Osteoblast (primary cell): ENCODE results near the gene ABCC11. TPM values are rescaled to one million over a fixed set of nuclear protein-coding genes. Genes with fewer than 3 reads are reported as not detected.
A peak's percentile ranks its signal among the peaks of the same experiment; 100 is the strongest.

Experiments
- DNase-seq: peaks from one replicate; pipeline ENCODE4 v3.0.0; 2011; ENCODE audit warnings: low spot score, mixed read lengths; ENCODE audit not compliant: insufficient read length; ENCODE audit errors: missing footprints
- H2AFZ ChIP-seq: 2 replicates; pipeline ENCODE4 v1.6.0; 2011; ENCODE audit warnings: mild to moderate bottlenecking, low read length
- H3K27ac ChIP-seq: 2 replicates; pipeline ENCODE4 v1.5.1; 2011; ENCODE audit warnings: mild to moderate bottlenecking, low read depth, low read length, moderate library complexity
- H3K27me3 ChIP-seq: 2 replicates; pipeline ENCODE4 v1.6.0; 2012; ENCODE audit warnings: mild to moderate bottlenecking, control low read depth, inconsistent platforms, low read length, moderate library complexity; ENCODE audit not compliant: insufficient read depth
- H3K36me3 ChIP-seq: 2 replicates; pipeline ENCODE4 v1.5.1; 2011; ENCODE audit warnings: mild to moderate bottlenecking, low read length, control low read depth, moderate library complexity; ENCODE audit not compliant: insufficient read depth
- H3K4me1 ChIP-seq: 2 replicates; pipeline ENCODE4 v1.5.1; 2011; ENCODE audit warnings: mild to moderate bottlenecking, low read length, control low read depth, moderate library complexity; ENCODE audit not compliant: insufficient read depth
- H3K4me2 ChIP-seq: 2 replicates; pipeline ENCODE4 v1.6.0; 2011; ENCODE audit warnings: mild to moderate bottlenecking, low read length; ENCODE audit not compliant: insufficient read depth
- H3K4me3 ChIP-seq: fragments of 200-600 bp; sonication (generic); 3 replicates; pipeline ENCODE4 v1.5.1; 2012; ENCODE audit warnings: mild to moderate bottlenecking, low read length, inconsistent platforms; ENCODE audit not compliant: insufficient read depth
- H3K79me2 ChIP-seq: 2 replicates; pipeline ENCODE4 v1.6.0; 2012; ENCODE audit warnings: mild to moderate bottlenecking, low read length, control low read depth, inconsistent platforms; ENCODE audit not compliant: insufficient read depth
- H3K9me3 ChIP-seq: 2 replicates; pipeline ENCODE4 v1.5.1; 2011; ENCODE audit warnings: low read depth, low read length, control low read depth
- H4K20me1 ChIP-seq: 2 replicates; pipeline ENCODE4 v1.6.0; 2012; ENCODE audit warnings: mild to moderate bottlenecking, low read length, control low read depth; ENCODE audit not compliant: insufficient read depth
- CTCF ChIP-seq: IDR thresholded peaks from 2 replicates; pipeline ENCODE4 v1.5.1; 2011; ENCODE audit warnings: mild to moderate bottlenecking, low read depth, low read length, moderate library complexity; ENCODE audit errors: extremely low read depth
- total RNA-seq: library from RNA; depleted of rRNA; stranded (reverse); fragments of >200 nt; gene quantifications from 2 replicates; pipeline ENCODE4 v1.2.3, GENCODE V29; 2012

The ABCC11 gene
- total RNA-seq, 1 donor: under 0.01 TPM

GRCh38 chr16:48210747-48211146, 36.6 kb downstream of the ABCC11 start:
- H3K79me2 ChIP-seq: no peaks in the 10 kb centered on the region
- no peaks in the 10 kb centered on the region for H3K4me1 ChIP-seq
- no peak for TF ChIP-seq CTCF
- no peaks in the 10 kb centered on the region for H3K36me3 ChIP-seq
- no peak overlapping the region for H2AFZ ChIP-seq
- H4K20me1 ChIP-seq: no peaks in the 10 kb centered on the region
- DNase-seq: no peak
- H3K4me3 ChIP-seq: no peak overlapping the region
- no peak overlapping the region for H3K27ac ChIP-seq
- no peaks in the 10 kb centered on the region for H3K27me3 ChIP-seq
- H3K4me2 ChIP-seq: no peak overlapping the region
- H3K9me3 ChIP-seq: no peaks in the 10 kb centered on the region

- no peaks in the 10 kb centered on the region for H3K9me3 ChIP-seq
- no peak overlapping the region for H2AFZ ChIP-seq
- H3K27me3 ChIP-seq: no peaks in the 10 kb centered on the region
- H3K4me1 ChIP-seq: no peaks in the 10 kb centered on the region
- no peak overlapping the region for H3K4me3 ChIP-seq
- peak; percentile 85 for DNase-seq
- H4K20me1 ChIP-seq: no peaks in the 10 kb centered on the region
- H3K79me2 ChIP-seq: no peaks in the 10 kb centered on the region
- no peak for TF ChIP-seq CTCF
- H3K36me3 ChIP-seq: no peaks in the 10 kb centered on the region
- no peak overlapping the region for H3K27ac ChIP-seq
- no peak overlapping the region for H3K4me2 ChIP-seq
Observed at GRCh38 chr16:48206594-48207242, 40.6 kb downstream of the ABCC11 start.

- no peak for TF ChIP-seq CTCF
- Histone ChIP-seq H3K36me3 (no peaks in the 10 kb centered on the region), H3K9me3 (no peaks in the 10 kb centered on the region), H3K79me2 (no peaks in the 10 kb centered on the region), H3K4me1 (no peaks in the 10 kb centered on the region), H4K20me1 (no peaks in the 10 kb centered on the region), H2AFZ (no peak overlapping the region), H3K4me3 (no peak overlapping the region), H3K27me3 (no peaks in the 10 kb centered on the region), H3K27ac (no peak overlapping the region), H3K4me2 (no peak overlapping the region)
- DNase-seq: no peak
Observed at GRCh38 chr16:48204825-48205151, 42.6 kb downstream of the ABCC11 start.

GRCh38 chr16:48203974-48204824, 43.1 kb downstream of the ABCC11 start:
- no peak for TF ChIP-seq CTCF
- H4K20me1 ChIP-seq: no peaks in the 10 kb centered on the region
- H3K9me3 ChIP-seq: no peaks in the 10 kb centered on the region
- DNase-seq: no peak
- H3K79me2 ChIP-seq: no peaks in the 10 kb centered on the region
- H3K4me2 ChIP-seq: no peak overlapping the region
- no peak overlapping the region for H3K4me3 ChIP-seq
- no peaks in the 10 kb centered on the region for H3K27me3 ChIP-seq
- no peak overlapping the region for H2AFZ ChIP-seq
- no peaks in the 10 kb centered on the region for H3K4me1 ChIP-seq
- no peaks in the 10 kb centered on the region for H3K36me3 ChIP-seq
- H3K27ac ChIP-seq: no peak overlapping the region
